Thoracic aorta (tissue), 2 donors: ENCODE results near the gene PHF21B. TPM values are rescaled to one million over a fixed set of nuclear protein-coding genes. Genes with fewer than 3 reads are reported as not detected.

Experiments
- ATAC-seq: fragments of 150-250 bp; one replicate; pipeline ENCODE4 v1.8.0; 2017; ENCODE audit warnings: low read depth; ENCODE audit not compliant: insufficient number of reproducible peaks, low FRiP score
- DNase-seq: peaks from one replicate; pipeline ENCODE4 v3.0.0-alpha.2; 2020; ENCODE audit warnings: low spot score
- H3K27ac ChIP-seq, 2 donors: fragments of 200-600 bp; sonication (generic); 1 replicate in 1 of 2; 2 replicates in 1 of 2; pipeline ENCODE4 v1.5.1; 2016; ENCODE audit warnings: mild to moderate bottlenecking in 2 of 2, moderate library complexity in 2 of 2
- H3K27me3 ChIP-seq: fragments of 200-600 bp; sonication (generic); replicated peaks from 2 replicates; pipeline ENCODE4 v1.6.0; 2016; ENCODE audit warnings: mild to moderate bottlenecking; ENCODE audit not compliant: insufficient read depth
- H3K36me3 ChIP-seq: fragments of 200-600 bp; sonication (generic); one replicate; pipeline ENCODE4 v1.5.1; 2016
- H3K4me1 ChIP-seq, 2 donors: fragments of 200-600 bp; sonication (generic); 1 replicate in 1 of 2; 2 replicates in 1 of 2; pipeline versions ENCODE4 v1.5.1 to v1.6.0; 2016; ENCODE audit warnings: low read depth in 2 of 2, mild to moderate bottlenecking in 1 of 2; ENCODE audit not compliant: control insufficient read depth in 1 of 2
- H3K4me3 ChIP-seq: fragments of 200-600 bp; sonication (generic); 2 replicates; pipeline ENCODE4 v1.5.1; 2016; ENCODE audit warnings: mild to moderate bottlenecking
- H3K9me3 ChIP-seq: fragments of 200-600 bp; sonication (generic); 2 replicates; pipeline ENCODE4 v1.5.1; 2016
- CTCF ChIP-seq: fragments of 200-600 bp; sonication (generic); IDR thresholded peaks from one replicate; pipeline ENCODE4 v1.5.1; 2019; ENCODE audit warnings: antibody characterized with exemption
- total RNA-seq, 2 donors: library from RNA; depleted of rRNA; stranded (reverse); fragments of >200 nt; gene quantifications; one replicate each; pipeline versions ENCODE4 v1.1.0 to v1.2.3, GENCODE V29; 2016

Gene PHF21B
- total RNA-seq, 2 donors from 2014 or later = 2.1 TPM; not detected in 1

- TF ChIP-seq CTCF = no peak
Measured at GRCh38 chr22:44839721-44840120, 170.1 kb downstream of the PHF21B start.

GRCh38 chr22:44839061-44839460 is 170.7 kb downstream of the PHF21B start:
- Histone ChIP-seq H3K4me1 (no peaks in the 10 kb centered on the region), H3K9me3 (peaks cover 10% of the 10 kb centered on the region), H3K4me3 (no peak overlapping the region), H3K27me3 (no peaks in the 10 kb centered on the region), H3K27ac (no peak overlapping the region), H3K36me3 (no peaks in the 10 kb centered on the region)
- TF ChIP-seq CTCF = no peak
- DNase-seq (no peak), ATAC-seq (no peak)

More at GRCh38 chr22:44839721-44840120, 170.1 kb downstream of the PHF21B start:
- Histone ChIP-seq H3K9me3 (peaks cover 5% of the 10 kb centered on the region), H3K27me3 (no peaks in the 10 kb centered on the region), H3K4me1 (no peaks in the 10 kb centered on the region), H3K27ac (no peak overlapping the region), H3K4me3 (no peak overlapping the region), H3K36me3 (no peaks in the 10 kb centered on the region)
- no peak for DNase-seq
- no peak for ATAC-seq

DNA sequence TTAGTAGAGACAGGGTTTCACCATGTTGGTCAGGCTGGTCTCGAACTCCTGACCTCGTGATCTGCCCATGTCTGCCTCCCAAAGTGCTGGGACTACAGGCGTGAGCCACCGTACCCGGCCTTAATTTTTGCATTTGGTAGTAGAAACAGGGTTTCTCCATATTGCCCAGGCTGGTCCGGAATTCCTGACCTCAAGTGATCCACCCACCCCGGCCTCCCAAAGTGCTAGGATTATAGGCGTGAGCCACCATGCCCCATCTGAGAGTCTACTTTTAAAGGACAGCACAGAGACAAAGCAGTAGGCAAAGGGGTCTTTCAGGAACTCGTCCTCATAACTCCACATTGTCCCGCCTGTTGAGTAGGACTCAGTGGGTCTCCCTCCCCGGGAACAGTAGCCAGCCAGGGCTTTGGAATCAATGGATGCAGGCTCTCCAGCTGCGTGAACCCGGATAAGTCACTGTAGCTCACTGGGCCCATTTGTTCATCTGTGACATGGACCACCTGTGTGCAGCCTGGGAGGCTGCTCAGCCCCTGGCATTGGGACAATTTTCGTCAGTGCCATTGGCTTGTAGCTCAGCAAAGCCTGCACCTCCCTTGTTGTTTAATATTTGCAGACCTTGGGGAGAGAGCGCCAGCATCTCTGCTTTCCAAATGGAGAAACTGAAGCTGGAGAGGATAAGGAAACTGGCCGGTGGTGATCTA is 171.3 kb downstream of the PHF21B start:
- no peak for DNase-seq
- ATAC-seq = no peak

GRCh38 chr22:44837481-44837880 is 172.3 kb downstream of the PHF21B start:
- Histone ChIP-seq H3K27me3 (no peaks in the 10 kb centered on the region), H3K36me3 (no peaks in the 10 kb centered on the region), H3K4me3 (no peak overlapping the region), H3K4me1 (no peaks in the 10 kb centered on the region), H3K9me3 (peaks cover 10% of the 10 kb centered on the region), H3K27ac (no peak overlapping the region)
- DNase-seq (no peak), ATAC-seq (no peak)
- TF ChIP-seq CTCF = no peak

More for the DNA sequence above, 171.3 kb downstream of the PHF21B start:
- TF ChIP-seq CTCF = no peak
- Histone ChIP-seq H3K9me3 (peaks cover 10% of the 10 kb centered on the region), H3K4me3 (no peak overlapping the region), H3K27me3 (no peaks in the 10 kb centered on the region), H3K27ac (no peak overlapping the region), H3K36me3 (no peaks in the 10 kb centered on the region), H3K4me1 (no peaks in the 10 kb centered on the region)

GRCh38 chr22:44834065-44834464 is 175.7 kb downstream of the PHF21B start:
- DNase-seq = no peak

More at GRCh38 chr22:44834065-44834464, 175.7 kb downstream of the PHF21B start:
- no peaks in the 10 kb centered on the region for H3K27me3 ChIP-seq
- no peak overlapping the region for H3K27ac ChIP-seq
- H3K4me1 ChIP-seq = no peaks in the 10 kb centered on the region
- H3K9me3 ChIP-seq = peaks cover 10% of the 10 kb centered on the region
- TF ChIP-seq CTCF = no peak
- H3K36me3 ChIP-seq = no peaks in the 10 kb centered on the region
- H3K4me3 ChIP-seq = no peak overlapping the region
- no peak for ATAC-seq
